Sigmoid colon (tissue), 4 donors: ENCODE data around the gene UQCRFS1.

Experiments
- EP300 ChIP-seq, 4 donors: sonication (generic); formaldehyde crosslinking; IDR thresholded peaks; one replicate each; pipeline ENCODE4 v1.6.1; 2017; ENCODE audit warnings: antibody characterized with exemption in 4 of 4
- POLR2A ChIP-seq, 2 donors: fragments of 450-650 bp; IDR thresholded peaks; one replicate each; pipeline ENCODE4 v1.6.1; 2016; ENCODE audit warnings: antibody characterized with exemption in 2 of 2, mild to moderate bottlenecking in 2 of 2, moderate library complexity in 2 of 2
- POLR2AphosphoS5 ChIP-seq, 4 donors: sonication (generic); formaldehyde crosslinking; IDR thresholded peaks; one replicate each; pipeline ENCODE4 v1.6.1; 2017; ENCODE audit warnings: antibody characterized with exemption in 4 of 4
- TF ChIP-seq, protein P1 (sequence below), 4 experiments: fragments of 450-650 bp in 3 of 4; fragments of 200-600 bp in 1 of 4; IDR thresholded peaks; one replicate each; pipeline ENCODE4 v1.5.1; 2016 to 2019; ENCODE audit warnings: antibody characterized with exemption in 4 of 4, mild to moderate bottlenecking in 3 of 4, moderate library complexity in 2 of 4

DNA sequence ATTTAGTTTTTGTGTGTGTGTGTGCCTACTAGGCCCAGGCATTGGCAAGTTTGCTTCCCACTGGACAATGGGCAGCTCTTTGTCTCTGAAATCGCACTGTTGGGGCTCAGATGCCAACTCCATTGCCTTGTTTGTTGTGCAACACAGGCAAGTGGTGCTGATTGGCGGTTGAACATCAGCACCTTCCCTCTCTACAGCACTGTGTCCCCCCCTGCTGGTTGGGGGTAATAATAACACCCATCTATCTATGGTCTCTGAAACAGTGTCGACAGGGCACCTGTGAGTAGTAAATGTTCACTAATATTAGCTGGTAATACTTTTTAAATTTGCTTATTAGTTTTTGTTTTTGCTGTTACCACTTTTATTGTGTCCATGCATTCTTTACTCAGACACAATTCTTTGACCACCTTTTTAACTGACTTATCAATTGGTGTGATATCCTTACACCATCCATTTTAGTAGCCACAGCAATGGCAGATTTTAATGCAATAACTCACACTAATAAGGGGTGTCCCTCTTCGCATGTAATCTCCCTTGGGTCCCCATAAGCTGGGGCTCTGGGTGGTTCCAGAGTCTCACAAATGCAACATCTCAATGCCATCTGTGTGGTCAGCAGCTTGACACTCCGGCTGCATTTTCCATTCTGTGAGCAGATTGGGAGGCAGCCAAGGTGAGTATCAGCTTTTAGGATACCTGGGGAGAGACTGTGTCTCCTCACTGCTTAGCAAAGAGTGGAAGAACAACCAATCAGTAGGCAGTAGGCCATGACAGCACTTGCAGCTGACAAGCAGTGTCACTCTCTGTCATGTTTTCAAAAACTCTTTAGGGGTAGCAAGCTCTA lies 47.7 kb upstream of the UQCRFS1 start:
- TF ChIP-seq, protein P1, sequence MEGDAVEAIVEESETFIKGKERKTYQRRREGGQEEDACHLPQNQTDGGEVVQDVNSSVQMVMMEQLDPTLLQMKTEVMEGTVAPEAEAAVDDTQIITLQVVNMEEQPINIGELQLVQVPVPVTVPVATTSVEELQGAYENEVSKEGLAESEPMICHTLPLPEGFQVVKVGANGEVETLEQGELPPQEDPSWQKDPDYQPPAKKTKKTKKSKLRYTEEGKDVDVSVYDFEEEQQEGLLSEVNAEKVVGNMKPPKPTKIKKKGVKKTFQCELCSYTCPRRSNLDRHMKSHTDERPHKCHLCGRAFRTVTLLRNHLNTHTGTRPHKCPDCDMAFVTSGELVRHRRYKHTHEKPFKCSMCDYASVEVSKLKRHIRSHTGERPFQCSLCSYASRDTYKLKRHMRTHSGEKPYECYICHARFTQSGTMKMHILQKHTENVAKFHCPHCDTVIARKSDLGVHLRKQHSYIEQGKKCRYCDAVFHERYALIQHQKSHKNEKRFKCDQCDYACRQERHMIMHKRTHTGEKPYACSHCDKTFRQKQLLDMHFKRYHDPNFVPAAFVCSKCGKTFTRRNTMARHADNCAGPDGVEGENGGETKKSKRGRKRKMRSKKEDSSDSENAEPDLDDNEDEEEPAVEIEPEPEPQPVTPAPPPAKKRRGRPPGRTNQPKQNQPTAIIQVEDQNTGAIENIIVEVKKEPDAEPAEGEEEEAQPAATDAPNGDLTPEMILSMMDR (IDR thresholded peaks at IDR 0.05): peak in 1 of 4 experiments; percentile 15
- TF ChIP-seq POLR2AphosphoS5 (IDR thresholded peaks at IDR 0.05) (no peak), POLR2A (IDR thresholded peaks at IDR 0.05) (no peak), EP300 (IDR thresholded peaks at IDR 0.05) (no peak)
